Natural killer cell (primary cell): ENCODE results near the gene PNMA6E. TPM values are rescaled to one million over a fixed set of nuclear protein-coding genes. Genes with fewer than 3 reads are reported as not detected.

Experiments used
- ATAC-seq, 3 donors: fragments of 150-1000 bp in 2 of 3; fragments of 200-7000 bp in 1 of 3; cut with Tn5 transposase; 1 replicate in 1 of 3; 2 replicates in 2 of 3; pipeline ENCODE4 v1.10.0; 2021; ENCODE audit warnings: mild to moderate bottlenecking in 2 of 3, moderate library complexity in 2 of 3
- DNase-seq, 2 donors: peaks; one replicate each; pipeline versions ENCODE4 v3.0.0 to v3.0.0-alpha.2; 2013 to 2021; ENCODE audit warnings: mixed read lengths in 1 of 2
- H3K27ac ChIP-seq: one replicate; pipeline ENCODE4 v1.5.1; 2013; ENCODE audit warnings: mild to moderate bottlenecking, low read length
- H3K27me3 ChIP-seq: one replicate; pipeline ENCODE4 v1.6.1; 2013; ENCODE audit warnings: low read length; ENCODE audit not compliant: control insufficient read depth, insufficient read depth
- H3K36me3 ChIP-seq: one replicate; pipeline ENCODE4 v1.6.1; 2013; ENCODE audit warnings: low read length; ENCODE audit not compliant: control insufficient read depth, insufficient read depth
- H3K4me1 ChIP-seq: one replicate; pipeline ENCODE4 v1.6.1; 2013; ENCODE audit warnings: low read length; ENCODE audit not compliant: control insufficient read depth, insufficient read depth
- H3K4me3 ChIP-seq: one replicate; pipeline ENCODE4 v1.5.1; 2013; ENCODE audit warnings: low read length
- H3K9me3 ChIP-seq: one replicate; pipeline ENCODE4 v1.6.1; 2013; ENCODE audit warnings: low read length; ENCODE audit not compliant: control insufficient read depth, insufficient read depth
- H3K27ac Mint-ChIP-seq, 2 donors: one replicate each; pipeline ENCODE4 v1.8.0; 2022; ENCODE audit warnings: mild to moderate bottlenecking in 2 of 2, mixed read lengths in 2 of 2, moderate library complexity in 1 of 2
- H3K27me3 Mint-ChIP-seq, 2 donors: one replicate each; pipeline ENCODE4 v1.8.0; 2022; ENCODE audit warnings: low read depth in 2 of 2, mixed read lengths in 2 of 2
- H3K36me3 Mint-ChIP-seq: one replicate; pipeline ENCODE4 v1.8.0; 2022; ENCODE audit warnings: mixed read lengths
- H3K4me1 Mint-ChIP-seq, 2 donors: one replicate each; pipeline ENCODE4 v1.8.0; 2022; ENCODE audit warnings: mixed read lengths in 2 of 2
- H3K4me3 Mint-ChIP-seq: one replicate; pipeline ENCODE4 v1.8.0; 2022; ENCODE audit warnings: mild to moderate bottlenecking, moderate library complexity, mixed read lengths
- H3K9me3 Mint-ChIP-seq, 2 donors: one replicate each; pipeline ENCODE4 v1.8.0; 2022; ENCODE audit warnings: mixed read lengths in 2 of 2
- CTCF ChIP-seq: fragments of 200-600 bp; IDR thresholded peaks from one replicate; pipeline ENCODE4 v1.8.0; 2022; ENCODE audit warnings: antibody characterized with exemption
- WGBS: methylation state at CpG from one replicate; pipeline ENCODE4 v1.1.7; 2013; ENCODE audit warnings: missing lambda C conversion rate; ENCODE audit not compliant: insufficient coverage; 5-methylcytosine and 5-hydroxymethylcytosine counted together
- intact Hi-C: fragments of 100-400 bp; cut with micrococcal nuclease; formaldehyde crosslinking; loops from one replicate; pipeline ENCODE4 v1.14.2; 2022
- total RNA-seq, 4 donors: library from RNA; stranded (reverse); fragments of 120-200 nt in 1 of 4; gene quantifications; one replicate each; pipeline versions ENCODE4 v1.2.3 to v1.2.4, GENCODE V29; 2013 to 2022

Gene PNMA6E
- total RNA-seq, 3 donors from 2014 or later (not counting 1 experiment from before 2014, with no cell fraction given), result not detected

GRCh38 chrX:153439977-153440376 lies 38.8 kb upstream of the PNMA6E start:
- Mint-ChIP-seq H3K4me1 (no peaks in the 10 kb centered on the region), H3K4me3 (no peak overlapping the region), H3K27ac (no peak overlapping the region), H3K36me3 (no peaks in the 10 kb centered on the region), H3K27me3 (peaks cover 0 to 14% of the 10 kb centered on the region in 2 donors), H3K9me3 (no peaks in the 10 kb centered on the region)
- no peak overlapping the region for H3K27ac ChIP-seq
- WGBS, result 86% methylated on average over 4 of the region's 4 CpGs
- ATAC-seq, result no peak
- H3K9me3 ChIP-seq, result no peaks in the 10 kb centered on the region
- H3K4me3 ChIP-seq, result no peak overlapping the region
- no peak for TF ChIP-seq CTCF
- H3K4me1 ChIP-seq, result no peaks in the 10 kb centered on the region
- DNase-seq, result no peak
- intact Hi-C loops, result no loop called here
- no peaks in the 10 kb centered on the region for H3K27me3 ChIP-seq
- no peaks in the 10 kb centered on the region for H3K36me3 ChIP-seq

GRCh38 chrX:153438532-153438931 lies 37.4 kb upstream of the PNMA6E start:
- no peaks in the 10 kb centered on the region for H3K36me3 Mint-ChIP-seq
- no peaks in the 10 kb centered on the region for H3K9me3 ChIP-seq
- no peak overlapping the region for H3K4me3 Mint-ChIP-seq
- no peaks in the 10 kb centered on the region for H3K36me3 ChIP-seq
- ATAC-seq, result no peak
- H3K27me3 ChIP-seq, result no peaks in the 10 kb centered on the region
- H3K4me3 ChIP-seq, result no peak overlapping the region
- H3K27ac Mint-ChIP-seq, result no peak overlapping the region
- whole genome bisulfite sequencing, result 28% methylated on average over 7 of the region's 8 CpGs
- H3K4me1 ChIP-seq, result no peaks in the 10 kb centered on the region
- no peaks in the 10 kb centered on the region for H3K9me3 Mint-ChIP-seq
- no peak for TF ChIP-seq CTCF
- no peak overlapping the region for H3K27ac ChIP-seq
- intact Hi-C loops, result no loop called here
- H3K4me1 Mint-ChIP-seq, result no peaks in the 10 kb centered on the region
- H3K27me3 Mint-ChIP-seq, result peaks cover 0 to 14% of the 10 kb centered on the region in 2 donors
- no peak for DNase-seq

- no peaks in the 10 kb centered on the region for H3K36me3 Mint-ChIP-seq
- 20% methylated on average over 1 of the region's 3 CpGs for WGBS
- H3K9me3 Mint-ChIP-seq, result no peaks in the 10 kb centered on the region
- no peaks in the 10 kb centered on the region for H3K4me1 Mint-ChIP-seq
- no peak overlapping the region for H3K27ac ChIP-seq
- intact Hi-C loops, result no loop called here
- H3K4me3 ChIP-seq, result no peak overlapping the region
- no peaks in the 10 kb centered on the region for H3K27me3 ChIP-seq
- H3K27ac Mint-ChIP-seq, result no peak overlapping the region
- H3K4me3 Mint-ChIP-seq, result no peak overlapping the region
- peaks cover 0 to 14% of the 10 kb centered on the region in 2 donors for H3K27me3 Mint-ChIP-seq
- ATAC-seq (no peak), DNase-seq (no peak)
- peaks cover 2% of the 10 kb centered on the region for H3K9me3 ChIP-seq
- H3K36me3 ChIP-seq, result no peaks in the 10 kb centered on the region
- no peak for TF ChIP-seq CTCF
- H3K4me1 ChIP-seq, result no peaks in the 10 kb centered on the region
Observed at GRCh38 chrX:153435845-153436244, 34.7 kb upstream of the PNMA6E start.

GRCh38 chrX:153434801-153435200 lies 33.7 kb upstream of the PNMA6E start:
- Mint-ChIP-seq H3K4me3 (no peak overlapping the region), H3K27me3 (peaks cover 0 to 14% of the 10 kb centered on the region in 2 donors), H3K27ac (no peak overlapping the region), H3K4me1 (no peaks in the 10 kb centered on the region), H3K9me3 (no peaks in the 10 kb centered on the region), H3K36me3 (no peaks in the 10 kb centered on the region)
- intact Hi-C loops, result no loop called here
- H3K27me3 ChIP-seq, result no peaks in the 10 kb centered on the region
- no peaks in the 10 kb centered on the region for H3K36me3 ChIP-seq
- no peak for DNase-seq
- H3K27ac ChIP-seq, result no peak overlapping the region
- peaks cover 5% of the 10 kb centered on the region for H3K9me3 ChIP-seq
- TF ChIP-seq CTCF, result no peak
- no peak overlapping the region for H3K4me3 ChIP-seq
- H3K4me1 ChIP-seq, result no peaks in the 10 kb centered on the region
- ATAC-seq, result no peak
- 86% methylated on average over 8 of the region's 8 CpGs for WGBS
